ENCODE data around the gene NPIPB2.
A peak's percentile ranks its signal among the peaks of the same experiment; 100 is the strongest.
"Not testable (repeated sequence)": the region's sequence is repeated elsewhere in the genome, so short reads cannot be mapped to it uniquely, and the experiment has no call there.

Gene NPIPB2

DNA sequence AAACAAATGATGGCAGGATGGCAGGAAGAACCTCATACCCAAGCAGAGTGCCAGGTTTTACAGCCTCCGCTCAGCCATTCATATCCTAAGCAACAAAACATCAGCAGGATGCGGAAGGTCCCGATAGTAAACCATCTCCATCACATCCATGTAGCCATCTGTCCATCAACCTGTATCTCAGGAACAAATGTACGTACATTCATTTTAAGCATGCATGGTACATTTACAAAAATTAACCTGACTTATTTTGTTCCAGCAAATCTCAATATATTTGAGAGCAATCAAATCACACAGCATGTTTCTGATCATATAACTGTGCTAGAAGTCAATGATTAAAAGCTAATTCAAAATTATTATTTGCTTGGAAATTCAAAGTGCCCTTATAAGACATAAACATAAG lies at the start of gene NPIPB2:
Gene NPIPB2 (minus strand): TSS at position 101 of the 400 bp plus-strand sequence. CDS start 0 bp downstream, at position 101.
- not testable (repeated sequence) for FAIRE-seq

DNA sequence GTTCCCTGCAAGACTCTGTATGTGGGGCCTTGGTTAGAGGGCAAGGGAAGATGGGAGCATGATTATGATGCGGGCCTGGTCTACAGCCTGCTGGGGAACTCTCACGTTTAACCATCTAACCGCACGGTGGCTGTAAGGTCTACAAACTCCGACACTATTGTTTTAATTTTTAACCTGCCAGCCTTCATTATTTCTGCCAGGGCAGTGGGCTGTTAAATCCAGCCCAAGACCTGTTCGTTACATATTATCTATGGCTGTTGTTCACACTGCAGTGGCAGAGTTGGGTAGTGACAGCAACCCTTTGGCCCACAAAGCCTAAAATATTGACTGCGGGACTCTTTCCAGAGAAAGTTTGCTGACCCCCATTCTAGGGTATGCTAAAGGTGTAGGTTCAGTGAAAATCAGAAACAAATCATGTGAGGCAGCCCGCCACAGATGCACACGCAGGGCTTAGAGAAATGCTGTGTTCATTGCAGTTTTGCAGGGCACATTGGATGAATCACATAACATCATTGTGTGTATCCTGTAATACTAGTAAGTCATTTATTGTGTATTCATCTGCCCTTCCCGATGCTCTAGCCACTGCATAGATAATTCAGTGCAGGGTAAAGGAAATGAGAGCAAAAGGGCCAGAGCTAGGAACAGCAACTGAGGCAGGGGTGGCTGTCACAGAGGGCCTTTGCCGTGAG lies 49.0 kb upstream of the NPIPB2 start:
- no peak for FAIRE-seq

DNA sequence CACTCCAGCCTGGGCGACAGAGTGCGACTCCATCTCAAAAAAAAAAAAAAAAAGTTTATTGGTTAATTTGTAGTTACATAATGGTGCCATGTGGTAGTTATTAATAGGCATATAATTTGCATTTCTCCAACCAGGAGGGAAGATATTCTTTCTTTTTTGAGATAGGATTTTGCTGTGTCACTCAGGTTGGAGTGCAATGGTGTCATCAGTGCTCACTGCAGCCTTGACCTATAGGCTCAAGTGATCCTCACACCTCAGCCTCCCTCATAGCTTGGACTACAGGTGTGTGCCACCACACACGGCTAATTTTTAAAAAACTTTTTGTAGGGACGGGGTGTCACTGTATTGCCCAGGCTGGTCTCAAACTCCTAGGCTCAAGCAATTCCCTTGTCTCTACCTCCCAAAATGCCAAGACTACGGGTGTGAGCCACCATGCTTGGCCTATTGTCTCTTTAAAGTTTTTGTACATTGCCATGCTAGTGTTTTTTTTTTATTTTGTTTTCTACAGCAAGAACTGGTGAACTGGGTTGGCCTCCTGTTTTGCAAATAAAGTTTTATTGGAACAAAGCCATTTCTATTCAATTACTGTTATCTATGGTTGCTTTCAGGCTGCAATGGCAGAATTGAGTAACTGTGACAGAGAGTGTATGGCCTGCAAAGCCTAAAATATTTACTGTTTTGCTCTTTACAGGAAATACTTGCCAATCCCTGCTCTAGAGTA lies 46.6 kb upstream of the NPIPB2 start:
- no peak for FAIRE-seq

DNA sequence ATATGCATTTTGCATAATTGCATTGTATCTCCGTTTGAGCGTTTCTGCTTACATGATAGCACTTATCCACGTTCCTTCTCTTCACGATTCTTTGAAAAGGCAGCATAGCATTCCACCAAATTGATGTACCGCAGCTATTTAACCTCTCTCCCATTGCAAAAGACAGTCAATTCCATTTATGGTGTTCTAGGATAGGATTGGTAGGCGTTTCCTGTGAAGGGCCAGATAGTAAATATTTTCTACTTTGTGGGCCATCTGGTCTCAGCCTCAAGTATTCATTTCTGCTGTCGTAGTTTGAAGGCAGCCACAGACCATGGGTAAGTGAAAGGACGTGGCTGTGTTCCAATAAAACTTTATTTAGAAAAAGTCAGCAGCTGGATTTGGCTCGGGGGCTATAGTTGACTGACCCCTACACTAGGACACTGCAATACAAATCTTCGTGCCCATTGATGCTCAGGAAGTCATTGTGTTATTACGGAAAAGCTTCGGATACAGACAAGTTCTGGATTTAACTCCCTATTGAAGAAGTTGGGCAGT lies 44.7 kb upstream of the NPIPB2 start:
- FAIRE-seq: no peak

DNA sequence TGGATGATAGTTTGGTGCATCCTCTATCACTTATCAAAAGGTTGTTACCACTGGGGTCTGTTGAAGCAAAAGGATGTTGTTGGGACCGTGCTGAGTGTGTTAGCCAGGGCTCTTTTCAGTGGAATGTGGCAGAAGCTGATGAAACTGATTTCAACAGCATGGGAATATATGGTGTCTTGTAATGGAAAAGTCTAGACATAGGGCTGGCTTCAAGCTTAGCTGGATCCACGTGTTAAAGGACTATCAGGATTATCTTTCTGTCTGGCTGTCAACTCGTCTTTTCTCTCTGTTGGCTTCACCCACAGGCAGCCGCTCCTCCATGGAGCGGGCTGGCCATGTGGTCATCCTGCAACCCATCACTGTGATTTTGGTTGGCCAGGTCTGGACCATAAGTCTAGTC lies 43.4 kb upstream of the NPIPB2 start:
- no peak for FAIRE-seq

DNA sequence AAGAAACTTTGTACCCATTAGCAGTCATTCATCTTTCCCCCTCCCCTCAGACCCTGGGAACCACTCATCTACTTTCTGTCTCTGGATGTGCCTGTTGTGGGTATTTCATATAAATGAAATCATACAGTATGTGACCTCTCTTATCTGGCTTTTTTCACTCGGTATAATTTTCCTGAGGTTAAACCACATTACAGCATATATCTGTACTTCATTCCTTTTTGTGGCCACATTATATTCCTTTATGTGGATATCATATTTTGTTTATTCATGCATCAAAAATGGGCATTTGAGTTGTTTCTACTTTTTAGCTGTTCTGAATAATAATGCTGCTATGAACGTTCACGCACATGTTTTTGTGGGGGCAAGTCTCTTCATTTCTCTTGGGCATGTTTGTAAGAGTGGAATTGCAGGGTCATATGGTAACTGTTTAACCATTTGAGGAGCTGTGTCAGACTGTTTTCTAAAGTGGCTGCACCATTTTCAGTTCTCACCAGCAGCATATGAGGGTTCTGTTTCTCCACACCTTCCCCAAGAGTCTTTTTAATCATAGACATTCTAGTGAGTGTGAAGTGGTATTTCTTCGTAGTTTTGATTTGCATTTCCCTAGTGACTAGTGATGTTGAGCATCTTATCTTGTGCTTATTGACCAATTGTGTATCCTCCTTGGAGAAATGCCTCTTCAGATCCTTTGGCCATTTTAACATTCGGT lies 38.4 kb upstream of the NPIPB2 start:
- no peak for FAIRE-seq

DNA sequence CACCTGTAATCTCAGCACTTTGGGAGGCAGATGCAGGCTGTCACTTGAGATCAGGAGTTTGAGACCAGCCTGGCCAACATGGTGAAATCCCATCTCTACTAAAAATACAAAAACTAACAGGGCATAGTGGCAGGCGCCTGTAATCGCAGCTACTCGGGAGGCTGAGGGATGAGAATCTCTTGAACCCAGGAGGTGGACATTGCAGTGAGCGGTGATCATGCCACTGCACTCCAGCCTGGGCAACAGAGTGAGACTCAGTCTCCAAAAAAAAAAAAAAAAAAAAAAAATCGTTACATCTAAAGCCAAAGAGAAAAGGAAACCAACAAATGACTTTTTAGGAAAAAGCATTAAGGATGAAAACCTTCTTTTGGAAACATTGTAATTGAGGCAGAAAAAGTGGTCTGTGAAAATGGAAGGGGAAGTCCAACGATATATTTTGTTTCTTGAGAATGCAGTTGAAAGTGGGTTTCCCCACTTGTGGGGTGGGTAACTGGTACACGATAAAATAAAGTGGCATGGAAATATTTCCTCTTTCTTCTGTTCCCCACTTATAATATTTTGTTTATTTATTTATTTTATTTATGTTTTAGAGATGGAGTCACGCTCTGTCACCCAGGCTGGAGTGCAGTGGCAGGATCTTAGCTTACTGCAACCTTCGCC lies 37.3 kb upstream of the NPIPB2 start:
- FAIRE-seq: no peak

DNA sequence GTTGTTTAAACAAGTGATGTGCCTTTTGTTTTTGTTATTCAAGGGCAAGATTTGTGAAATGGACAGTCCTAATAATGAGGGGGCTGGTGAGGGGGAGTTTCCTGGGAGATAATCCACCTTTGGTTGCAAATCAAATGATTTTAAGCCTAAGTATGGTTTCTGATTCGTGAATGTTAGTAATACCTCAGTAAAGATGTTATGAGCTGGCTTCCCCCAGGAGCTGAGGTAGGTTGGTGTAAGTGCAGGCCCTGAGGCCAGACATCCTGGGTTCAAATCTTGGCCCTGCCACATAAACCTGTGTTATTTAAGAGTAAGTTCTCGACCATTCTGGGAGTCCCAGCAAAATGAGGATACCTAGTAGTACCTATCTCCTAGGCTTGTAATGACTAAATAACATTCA lies 36.2 kb upstream of the NPIPB2 start:
- FAIRE-seq: no peak

DNA sequence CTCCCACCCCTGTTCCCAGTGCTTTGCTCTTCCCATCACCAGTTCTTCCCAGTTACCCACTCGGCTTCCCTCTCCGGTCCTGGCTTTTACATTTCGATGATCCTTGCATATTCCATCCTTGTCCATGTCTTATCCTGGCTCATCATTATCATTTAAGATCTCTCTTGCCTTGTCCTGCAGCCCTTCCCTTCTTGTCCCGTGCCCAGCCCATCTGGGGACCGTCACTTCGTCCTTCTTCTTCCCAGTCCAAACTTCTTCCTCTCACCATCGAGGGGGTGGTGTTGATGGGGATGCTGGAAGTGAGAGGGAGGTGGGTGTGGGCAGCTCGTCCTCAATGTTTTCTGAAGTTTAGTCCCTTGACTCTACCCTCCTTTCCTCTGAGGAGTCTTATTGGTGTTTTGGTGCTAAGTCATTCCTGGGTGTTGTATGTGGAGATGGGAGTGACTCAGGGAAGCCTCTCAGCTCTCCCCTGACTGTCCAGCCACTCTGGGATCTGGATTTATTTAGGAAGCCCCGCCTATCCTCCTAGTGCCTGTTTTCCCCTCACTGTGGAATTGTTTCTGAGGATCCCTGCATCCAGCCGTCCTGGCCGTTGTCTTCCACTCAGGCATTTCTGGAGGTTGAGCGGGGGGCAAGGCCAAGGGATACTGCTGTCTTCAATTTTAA lies 35.7 kb upstream of the NPIPB2 start:
- FAIRE-seq: no peak

DNA sequence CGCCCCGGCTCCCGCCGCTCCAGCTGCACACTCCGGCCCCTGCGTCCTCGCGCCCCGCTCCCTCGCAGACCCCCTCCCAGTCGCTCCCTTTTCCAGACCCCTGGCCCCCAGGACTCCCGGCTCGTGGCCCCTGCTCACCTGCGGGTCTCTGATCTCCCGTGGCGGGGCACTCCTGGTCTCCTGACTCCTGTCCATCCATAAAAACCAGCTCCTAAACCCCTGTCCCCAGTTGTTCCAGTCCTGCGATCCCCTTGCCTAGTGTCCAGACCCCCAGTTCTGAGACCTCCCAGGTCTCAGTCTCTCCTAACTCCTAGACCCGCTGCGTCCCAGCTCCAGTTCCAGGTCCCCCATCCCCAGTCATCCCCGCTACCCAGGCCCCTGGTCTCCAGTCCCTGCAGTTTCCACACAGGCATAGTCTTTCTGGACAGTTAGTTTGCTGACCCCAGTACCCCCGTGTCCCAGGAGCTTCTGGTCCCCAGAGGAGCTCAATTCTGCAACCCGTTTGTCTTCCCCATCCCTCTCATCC lies 35.1 kb upstream of the NPIPB2 start:
- FAIRE-seq: no peak

DNA sequence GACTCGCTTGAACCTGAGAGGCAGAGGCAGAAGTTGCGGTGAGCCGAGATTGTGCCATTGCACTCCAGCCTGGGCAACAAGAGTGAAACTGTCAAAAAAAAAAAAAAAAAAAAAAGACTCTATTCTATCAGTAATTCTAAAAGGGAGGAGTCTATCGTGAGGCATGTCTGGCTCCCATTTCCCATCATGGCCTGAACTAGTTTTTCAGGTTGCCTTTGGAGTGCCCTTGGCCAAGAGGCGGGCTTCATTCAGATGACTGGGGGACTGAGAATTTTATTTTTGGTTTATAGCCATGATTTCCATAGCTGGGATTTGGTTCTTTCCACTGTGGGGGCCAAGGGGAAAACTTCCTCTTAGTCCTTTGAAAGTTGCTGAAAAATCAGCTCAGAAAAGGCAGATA lies 31.2 kb upstream of the NPIPB2 start:
- FAIRE-seq: no peak

DNA sequence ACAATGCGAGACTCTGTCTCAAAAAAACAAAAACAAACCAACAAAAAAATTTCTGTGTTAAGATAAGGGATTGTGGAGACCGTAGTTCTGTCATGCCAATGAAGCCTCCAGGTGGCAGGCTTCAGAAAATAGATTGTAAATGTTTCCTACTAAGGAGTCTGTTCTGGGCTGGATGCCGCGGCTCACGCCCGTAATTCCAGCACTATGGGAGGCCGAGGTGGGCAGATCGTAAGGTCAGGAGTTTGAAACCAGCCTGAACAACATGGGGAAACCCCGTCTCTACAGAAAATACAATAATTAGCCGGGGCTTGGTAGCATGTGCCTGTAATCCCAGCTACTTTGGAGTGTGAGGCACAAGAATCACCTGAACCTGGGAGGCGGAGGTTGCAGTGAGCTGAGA lies 30.3 kb upstream of the NPIPB2 start:
- peak; percentile 49 for FAIRE-seq

DNA sequence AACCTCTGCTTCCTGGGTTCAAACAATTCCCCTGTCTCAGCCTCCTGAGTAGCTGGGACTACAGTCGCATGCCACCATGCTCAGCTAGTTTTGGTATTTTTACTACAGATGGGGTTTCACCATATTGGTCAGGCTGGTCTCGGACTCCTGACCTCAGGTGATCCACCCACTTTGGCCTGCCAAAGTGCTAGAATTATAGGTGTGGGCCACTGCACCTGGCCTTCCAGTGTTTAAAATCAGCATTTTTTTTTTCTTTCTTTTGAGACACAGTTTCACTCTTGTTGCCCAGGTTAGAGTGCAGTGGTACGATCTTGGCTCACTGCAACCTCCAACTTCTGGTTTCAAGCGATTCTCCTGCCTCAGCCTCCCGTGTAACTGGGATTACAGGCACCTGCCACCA lies 28.4 kb upstream of the NPIPB2 start:
- not testable (repeated sequence) for FAIRE-seq

DNA sequence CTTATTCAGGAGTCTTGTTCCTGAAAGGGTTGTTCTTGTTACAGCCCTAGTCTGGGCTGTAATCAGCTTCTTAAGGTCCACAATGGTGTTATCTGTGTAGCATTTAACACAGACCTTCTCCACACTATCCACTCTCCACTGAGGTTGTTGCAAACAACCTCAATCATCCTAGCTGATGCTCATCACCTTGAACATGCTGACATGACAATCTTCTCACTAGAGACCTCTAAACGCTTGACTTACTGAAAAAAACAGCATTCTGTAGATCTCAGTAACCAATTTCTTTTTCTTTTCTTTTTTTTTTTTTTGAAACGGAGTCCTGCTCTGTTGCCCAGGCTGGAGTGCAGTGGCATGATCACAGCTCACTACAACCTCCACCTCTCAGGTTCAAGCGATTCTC lies 26.7 kb upstream of the NPIPB2 start:
- FAIRE-seq: no peak

DNA sequence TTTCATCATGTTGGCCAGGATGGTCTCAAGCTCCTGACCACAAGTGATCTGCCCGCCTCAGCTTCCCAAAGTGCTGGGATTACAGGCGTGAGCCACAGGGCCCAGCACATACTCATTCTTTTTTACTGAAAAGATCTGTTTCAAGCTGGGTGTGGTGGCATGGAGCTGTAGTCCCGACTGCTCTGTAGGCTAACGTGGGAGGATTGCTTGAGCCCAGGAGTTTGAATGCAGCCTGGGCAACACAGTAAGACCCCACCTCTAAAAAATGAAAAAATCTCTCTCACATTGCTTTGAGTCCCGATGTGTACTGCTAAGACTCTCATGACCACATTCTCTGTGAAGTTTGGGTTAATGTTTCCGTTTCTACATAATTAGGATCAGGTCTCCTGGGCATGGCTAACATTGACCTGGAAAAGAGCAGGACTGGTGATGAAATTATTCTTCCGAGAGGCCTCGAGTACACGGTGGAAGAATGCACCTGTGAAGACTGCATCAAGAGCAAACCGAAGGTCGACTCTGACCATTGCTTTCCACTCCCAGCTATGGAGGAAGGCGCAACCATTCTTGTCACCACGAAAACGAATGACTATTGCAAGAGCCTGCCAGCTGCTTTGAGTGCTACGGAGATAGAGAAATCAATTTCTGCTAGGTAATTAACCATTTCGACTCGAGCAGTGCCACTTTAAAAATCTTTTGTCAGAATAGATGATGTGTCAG lies 25.5 kb upstream of the NPIPB2 start:
- FAIRE-seq: no peak

DNA sequence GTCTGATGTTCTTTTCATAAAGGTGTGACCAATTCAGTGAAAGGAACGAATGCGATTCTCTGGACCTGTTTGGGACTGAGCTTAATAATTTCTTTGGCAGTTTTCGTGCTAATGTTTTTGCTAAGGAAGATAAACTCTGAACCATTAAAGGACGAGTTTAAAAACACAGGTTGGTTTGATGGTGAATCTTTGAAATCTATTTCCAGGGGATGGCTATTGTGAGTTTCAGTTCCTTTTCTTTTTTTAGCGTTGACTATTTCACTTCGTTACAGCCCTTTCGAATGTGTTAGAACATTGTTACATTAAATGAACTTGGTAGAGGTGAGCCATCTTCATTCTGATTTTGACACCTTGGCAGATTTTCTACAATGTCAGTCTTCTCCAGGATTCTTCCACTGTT lies 24.3 kb upstream of the NPIPB2 start:
- FAIRE-seq: no peak

DNA sequence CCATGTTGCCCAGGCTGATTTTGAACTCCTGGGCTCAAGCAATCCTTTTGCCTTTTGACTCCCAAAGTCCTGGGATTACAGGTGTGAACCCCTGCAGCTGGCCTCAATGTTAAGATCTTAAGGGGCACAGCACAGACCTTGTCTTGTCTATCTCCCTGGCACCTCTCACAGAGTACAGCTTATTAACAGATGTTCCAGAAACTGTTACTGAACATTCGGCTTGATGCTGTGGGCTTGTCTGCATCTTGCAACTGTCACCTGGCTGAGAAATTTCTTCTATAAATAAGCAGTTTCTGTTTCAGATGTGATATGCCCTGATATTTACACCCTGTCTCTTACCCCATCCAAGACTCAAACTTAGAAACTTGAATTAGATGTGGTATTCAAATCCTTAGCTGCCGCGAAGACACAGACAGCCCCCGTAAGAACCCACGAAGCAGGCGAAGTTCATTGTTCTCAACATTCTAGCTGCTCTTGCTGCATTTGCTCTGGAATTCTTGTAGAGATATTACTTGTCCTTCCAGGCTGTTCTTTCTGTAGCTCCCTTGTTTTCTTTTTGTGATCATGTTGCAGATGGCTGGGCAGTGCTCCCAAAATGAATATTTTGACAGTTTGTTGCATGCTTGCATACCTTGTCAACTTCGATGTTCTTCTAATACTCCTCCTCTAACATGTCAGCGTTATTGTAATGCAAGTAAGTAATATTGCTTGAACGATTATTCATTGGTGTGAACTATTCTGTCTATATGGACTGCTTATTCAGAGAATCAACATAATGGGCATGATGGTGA lies 23.1 kb upstream of the NPIPB2 start, which contains the start of gene TNFRSF17:
Gene TNFRSF17 (plus strand): TSS at position 450 of the 791 bp plus-strand sequence. CDS start 115 bp downstream, at position 565.
- no peak for FAIRE-seq

DNA sequence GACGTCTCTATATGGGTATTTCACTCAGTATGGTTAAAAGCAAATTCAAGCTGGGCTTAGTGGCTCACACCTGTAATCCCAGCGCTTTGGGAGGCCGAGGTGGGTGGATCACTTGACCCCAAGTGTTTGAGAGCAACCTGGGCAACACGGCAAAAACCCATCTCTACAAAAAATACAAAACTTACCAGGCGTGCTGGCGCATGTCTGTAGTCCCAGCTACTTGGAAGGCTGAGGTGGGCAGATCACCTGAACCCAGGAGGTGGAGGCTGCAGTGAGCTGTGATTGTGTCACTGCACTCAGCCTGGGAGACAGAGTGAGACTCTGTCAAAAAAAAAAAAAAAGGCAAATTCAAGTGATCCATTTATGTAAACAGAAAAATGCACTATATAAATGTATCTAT lies 21.9 kb upstream of the NPIPB2 start:
- FAIRE-seq: no peak

DNA sequence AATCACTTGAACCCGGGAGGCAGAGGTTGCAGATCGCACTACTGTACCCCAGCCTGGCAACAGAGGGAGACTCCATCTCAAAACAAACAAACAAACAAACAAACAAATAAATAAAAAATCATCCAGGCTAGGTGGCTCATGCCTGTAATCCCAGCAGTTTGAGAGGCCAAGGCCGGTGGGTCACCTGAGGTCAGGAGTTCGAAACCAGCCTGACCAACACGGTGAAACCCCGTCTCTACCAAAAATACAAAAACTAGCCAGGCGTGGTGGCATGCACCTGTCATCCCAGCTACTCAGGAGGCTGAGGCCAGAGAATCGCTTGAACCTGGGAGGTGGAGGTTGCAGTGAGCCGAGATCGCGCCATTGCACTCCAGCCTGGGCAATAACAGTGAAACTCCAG lies 21.1 kb upstream of the NPIPB2 start:
- not testable (repeated sequence) for FAIRE-seq

DNA sequence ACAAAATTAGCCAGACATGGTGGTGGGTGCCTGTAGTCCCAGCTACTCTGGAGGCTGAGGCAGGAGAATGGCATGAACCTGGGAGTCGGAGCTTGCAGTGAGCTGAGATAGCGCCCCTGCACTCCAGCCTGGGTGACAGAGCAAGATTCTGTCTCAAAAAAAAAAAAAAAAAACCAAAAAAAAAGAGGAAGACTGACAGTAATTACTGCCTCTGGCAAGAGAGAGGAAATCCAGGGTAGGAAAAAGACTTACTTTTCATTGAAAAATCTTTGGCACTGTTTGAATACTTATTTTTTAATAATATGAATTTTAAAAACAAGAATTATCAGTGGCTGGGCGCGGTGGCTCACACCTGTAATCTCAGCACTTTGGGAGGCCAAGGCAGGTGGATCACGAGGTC lies 20.6 kb upstream of the NPIPB2 start:
- not testable (repeated sequence) for FAIRE-seq
